ENCODE measurements around the gene FGD4.

DNA sequence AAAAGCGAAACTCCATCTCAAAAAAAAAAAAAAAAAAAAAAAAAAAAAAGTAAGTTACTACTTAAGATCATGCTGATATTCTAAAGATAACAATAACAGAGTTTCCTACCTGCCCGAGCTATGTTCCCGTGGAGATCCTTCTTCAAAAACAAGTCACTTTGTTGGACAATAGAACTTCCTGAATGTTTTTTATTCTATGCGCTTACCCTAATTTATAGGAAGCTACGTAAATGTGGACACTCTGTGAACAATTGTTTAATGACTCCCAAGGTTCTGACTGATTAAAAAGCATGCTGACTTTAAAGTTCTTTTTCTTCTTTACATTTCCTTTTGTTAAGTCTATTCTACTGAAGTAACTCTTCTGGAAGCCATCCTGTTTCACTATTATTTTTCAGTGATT, 52.5 kb downstream of the FGD4 start:
- TF ChIP-seq ZFP3 (CRISPR knock-in tag; IDR thresholded peaks at IDR 0.05) (no peak), CSDC2 (CRISPR knock-in tag; IDR thresholded peaks at IDR 0.05) (no peak), ISL1 (CRISPR knock-in tag; IDR thresholded peaks at IDR 0.05) (no peak), PPARA (CRISPR knock-in tag; IDR thresholded peaks at IDR 0.05; ENCODE audit: borderline replicate concordance) (no peak)

Measured in SK-N-SH treated with all-trans-retinoic acid at 6 μM for 48 hours (cell line).